GM06990 (cell line): ENCODE results near the gene ZNF785.
"Not testable (repeated sequence)": the region's sequence is repeated elsewhere in the genome, so short reads cannot be mapped to it uniquely, and the experiment has no call there.

Source experiments
- DNase-seq: peaks from one replicate; pipeline ENCODE4 v3.0.0-alpha.2; 2011; ENCODE audit not compliant: insufficient read length; ENCODE audit errors: extremely low read depth
- H3K27me3 ChIP-seq: replicated peaks from 2 replicates; pipeline ENCODE4 v1.6.0; 2011; ENCODE audit warnings: low read length; ENCODE audit not compliant: control insufficient read depth, insufficient read depth
- H3K36me3 ChIP-seq: 2 replicates; pipeline ENCODE4 v1.5.1; 2011; ENCODE audit warnings: low read length; ENCODE audit not compliant: control insufficient read depth, insufficient read depth
- H3K4me3 ChIP-seq: replicated peaks from 2 replicates; pipeline ENCODE4 v1.5.1; 2011; ENCODE audit warnings: low read depth, mild to moderate bottlenecking, control low read depth, low read length
- CTCF ChIP-seq: IDR thresholded peaks from 2 replicates; pipeline ENCODE4 v1.5.1; 2011; ENCODE audit warnings: low read length, control low read depth, mild to moderate bottlenecking, inconsistent platforms; ENCODE audit not compliant: insufficient read depth, poor library complexity, severe bottlenecking

Gene ZNF785

DNA sequence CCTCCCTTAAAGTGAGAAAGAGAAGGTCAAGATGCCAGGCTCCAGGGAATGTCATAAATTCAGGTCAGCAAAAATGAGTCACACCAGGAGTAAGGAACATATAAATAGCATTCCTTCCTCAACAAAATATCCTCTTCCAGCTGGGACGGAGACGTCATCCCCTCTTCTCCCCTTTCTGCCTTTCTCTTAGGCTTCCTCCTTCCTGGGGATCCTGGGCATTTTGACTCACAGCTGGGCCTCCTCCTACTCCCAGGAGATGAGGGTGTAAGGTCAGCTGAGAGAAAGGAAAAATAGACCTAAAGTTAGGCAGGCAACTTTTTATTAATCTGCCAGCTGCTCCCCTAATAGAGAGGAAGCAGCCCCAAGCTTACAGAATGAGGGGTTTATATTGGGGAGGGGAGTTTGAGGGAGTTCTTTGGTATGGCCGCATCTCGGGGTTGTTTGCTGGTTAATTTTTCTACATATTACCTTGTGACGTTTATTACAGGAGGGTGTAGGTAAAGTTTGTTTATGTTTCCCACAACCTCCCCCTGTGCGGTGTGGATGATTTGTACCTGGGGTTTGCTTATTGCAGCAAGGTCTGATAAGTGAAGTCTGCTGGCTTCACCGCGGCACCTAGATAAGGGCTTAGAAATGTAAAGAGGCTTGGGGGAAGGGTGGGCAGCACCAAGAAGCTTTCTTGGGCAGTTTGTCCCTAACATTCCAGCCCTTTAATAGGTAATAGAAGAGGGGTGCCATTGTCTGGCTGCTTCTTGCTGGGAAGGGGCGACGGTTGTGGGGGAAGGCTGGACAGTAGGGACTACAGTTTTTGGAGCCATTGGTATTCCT is 43.8 kb downstream of the ZNF785 start:
- H3K36me3 ChIP-seq: no peaks in the 10 kb centered on the region; the same call in 1 of the 2 replicates
- DNase-seq: no peak
- no peak for TF ChIP-seq CTCF
- no peaks in the 10 kb centered on the region for H3K27me3 ChIP-seq
- H3K4me3 ChIP-seq: no peak overlapping the region

GRCh38 chr16:30540916-30541464 is 44.5 kb downstream of the ZNF785 start:
- H3K4me3 ChIP-seq, H3K36me3 ChIP-seq, H3K27me3 ChIP-seq, DNase-seq: not testable (repeated sequence)

GRCh38 chr16:30539986-30540526 is 45.4 kb downstream of the ZNF785 start:
- not testable (repeated sequence) for H3K36me3 ChIP-seq, DNase-seq, H3K4me3 ChIP-seq, H3K27me3 ChIP-seq

DNA sequence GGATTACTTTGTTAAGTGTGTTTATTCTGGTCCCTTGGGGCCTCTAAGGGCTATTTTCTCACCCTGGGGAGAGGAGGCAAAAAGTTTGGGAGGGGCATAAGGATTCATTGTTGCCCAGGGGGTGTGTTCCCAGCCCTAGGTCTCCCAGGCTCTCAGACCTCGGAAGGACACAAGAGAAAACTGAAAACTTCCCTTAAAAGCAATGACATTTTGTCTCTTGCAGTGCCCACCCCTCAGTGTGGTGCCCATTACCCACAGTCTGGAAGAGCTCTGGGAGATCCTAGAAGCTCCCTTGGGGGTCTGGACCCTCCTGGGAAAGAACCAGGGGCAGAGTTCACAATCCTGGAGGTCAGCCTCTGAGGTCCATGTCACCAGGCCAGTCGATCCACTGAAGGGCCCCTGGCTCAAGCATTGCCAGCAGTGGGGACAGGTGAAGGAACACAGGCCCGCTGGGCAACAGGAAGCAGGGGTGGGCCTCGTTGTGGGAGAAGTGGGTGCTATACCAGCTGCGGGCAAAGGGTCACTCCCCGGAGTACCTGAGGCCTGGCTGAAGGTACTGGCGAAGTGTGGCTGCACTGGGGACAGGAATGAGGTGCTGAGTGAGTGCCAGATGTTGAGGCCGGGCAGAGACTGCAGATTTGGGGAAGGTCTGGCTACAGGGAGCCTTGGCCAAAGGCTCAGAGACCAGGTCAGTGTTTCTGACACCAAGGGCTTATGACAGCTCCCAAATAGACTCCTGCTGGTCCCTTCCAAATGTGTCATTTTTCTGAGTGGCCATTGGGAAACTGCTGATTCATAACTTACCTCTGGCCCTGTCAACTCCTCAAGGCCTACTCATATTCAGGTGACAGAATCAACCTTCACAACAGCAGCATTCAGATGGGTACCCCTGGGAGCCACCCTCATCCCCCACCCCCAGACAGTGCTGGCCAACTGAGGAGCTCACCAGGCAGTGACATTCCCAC is 46.2 kb downstream of the ZNF785 start:
- Histone ChIP-seq H3K4me3 (no peak overlapping the region), H3K36me3 (no peaks in the 10 kb centered on the region; the same call in 1 of the 2 replicates), H3K27me3 (no peaks in the 10 kb centered on the region)
- no peak for TF ChIP-seq CTCF
- DNase-seq: no peak

DNA sequence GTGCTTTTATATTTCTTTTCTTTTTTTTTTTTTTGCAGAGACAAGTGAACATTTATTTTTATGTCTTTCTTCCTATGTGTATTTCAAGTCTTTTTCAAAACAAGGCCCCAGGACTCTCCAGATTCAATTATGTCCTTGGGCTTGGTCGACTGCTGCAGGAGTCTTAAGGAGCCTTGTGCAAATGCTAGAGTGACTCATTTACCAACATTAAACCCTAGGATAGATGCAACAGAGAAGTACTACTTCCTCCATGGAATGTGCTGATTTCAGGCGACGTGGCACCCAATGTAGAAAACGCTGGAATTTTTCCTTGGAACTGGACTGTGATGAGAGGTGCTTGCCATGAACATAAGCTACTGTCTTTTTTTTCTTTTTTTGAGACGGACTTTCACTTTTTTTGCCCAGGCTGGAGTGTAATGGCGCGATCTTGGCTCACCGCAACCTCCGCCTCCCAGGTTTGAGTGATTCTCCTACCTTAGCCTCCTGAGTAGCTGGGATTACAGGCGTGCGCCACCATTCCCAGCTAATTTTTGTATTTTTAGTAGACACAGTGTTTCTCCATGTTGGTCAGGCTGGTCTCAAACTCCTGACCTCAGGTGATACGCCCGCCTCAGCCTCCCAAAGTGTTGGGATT is 49.0 kb downstream of the ZNF785 start:
- DNase-seq, H3K27me3 ChIP-seq, H3K36me3 ChIP-seq: not testable (repeated sequence)
- peak overlapping the region; percentile 86 for H3K4me3 ChIP-seq

- DNase-seq: peak; percentile 80
- Histone ChIP-seq H3K27me3 (no peaks in the 10 kb centered on the region), H3K4me3 (peak overlapping the region; percentile 86), H3K36me3 (peaks cover 3% of the 10 kb centered on the region)
- TF ChIP-seq CTCF: peak; percentile 84
These were observed 49.7 kb downstream of the ZNF785 start for GRCh38 chr16:30535777-30536190.
